Mononuclear cell (primary cell): ENCODE data around the gene FBXW5. TPM values are rescaled to one million over a fixed set of nuclear protein-coding genes. Genes with fewer than 3 reads are reported as not detected.

Experiments
- H3K27me3 ChIP-seq: 2 replicates; pipeline ENCODE4 v1.6.0; 2011; ENCODE audit warnings: low read length, control low read depth; ENCODE audit not compliant: insufficient read depth
- H3K4me1 ChIP-seq: 2 replicates; pipeline ENCODE4 v1.5.1; 2011; ENCODE audit warnings: mild to moderate bottlenecking, low read length, control low read depth; ENCODE audit not compliant: insufficient read depth
- H3K4me3 ChIP-seq: 2 replicates; pipeline ENCODE4 v1.5.1; 2011; ENCODE audit warnings: mild to moderate bottlenecking, low read length, moderate library complexity
- H3K9me3 ChIP-seq: 2 replicates; pipeline ENCODE4 v1.5.1; 2011; ENCODE audit warnings: low read depth, mild to moderate bottlenecking, control low read depth, low read length
- total RNA-seq: library from RNA; depleted of rRNA; stranded (reverse); fragments of >200 nt; gene quantifications from one replicate; pipeline ENCODE4 v1.2.3, GENCODE V29; 2012

The FBXW5 gene
- total RNA-seq, 1 donor, result 67.6 TPM

- Histone ChIP-seq H3K27me3 (no peaks in the 10 kb centered on the region), H3K4me3 (no peak overlapping the region), H3K9me3 (no peaks in the 10 kb centered on the region), H3K4me1 (peaks cover 50% of the 10 kb centered on the region)
These were observed 14.6 kb upstream of the FBXW5 start for GRCh38 chr9:136958898-136959850.

- H3K9me3 ChIP-seq, result no peaks in the 10 kb centered on the region
- H3K4me1 ChIP-seq, result peaks cover 47% of the 10 kb centered on the region
- H3K4me3 ChIP-seq, result no peak overlapping the region
- no peaks in the 10 kb centered on the region for H3K27me3 ChIP-seq
These were observed 13.9 kb upstream of the FBXW5 start for GRCh38 chr9:136958473-136958872.

GRCh38 chr9:136957901-136958300 lies 13.4 kb upstream of the FBXW5 start:
- H3K9me3 ChIP-seq, result no peaks in the 10 kb centered on the region
- no peaks in the 10 kb centered on the region for H3K27me3 ChIP-seq
- H3K4me1 ChIP-seq, result peaks cover 44% of the 10 kb centered on the region
- no peak overlapping the region for H3K4me3 ChIP-seq

- Histone ChIP-seq H3K9me3 (no peaks in the 10 kb centered on the region), H3K27me3 (no peaks in the 10 kb centered on the region), H3K4me1 (peaks cover 39% of the 10 kb centered on the region), H3K4me3 (no peak overlapping the region)
These were observed 12.9 kb upstream of the FBXW5 start for GRCh38 chr9:136957461-136957860.

GRCh38 chr9:136956604-136957003 lies 12.1 kb upstream of the FBXW5 start:
- H3K4me3 ChIP-seq, result no peak overlapping the region
- peaks cover 32% of the 10 kb centered on the region for H3K4me1 ChIP-seq
- no peaks in the 10 kb centered on the region for H3K9me3 ChIP-seq
- no peaks in the 10 kb centered on the region for H3K27me3 ChIP-seq

- H3K4me1 ChIP-seq, result peaks cover 26% of the 10 kb centered on the region
- no peaks in the 10 kb centered on the region for H3K9me3 ChIP-seq
- no peak overlapping the region for H3K4me3 ChIP-seq
- no peaks in the 10 kb centered on the region for H3K27me3 ChIP-seq
These were observed 11.4 kb upstream of the FBXW5 start for GRCh38 chr9:136955943-136956335.

GRCh38 chr9:136955202-136955942 lies 10.8 kb upstream of the FBXW5 start:
- Histone ChIP-seq H3K4me1 (peaks cover 27% of the 10 kb centered on the region), H3K4me3 (no peak overlapping the region), H3K27me3 (no peaks in the 10 kb centered on the region), H3K9me3 (no peaks in the 10 kb centered on the region)

- Histone ChIP-seq H3K27me3 (no peaks in the 10 kb centered on the region), H3K4me1 (peaks cover 25% of the 10 kb centered on the region), H3K9me3 (no peaks in the 10 kb centered on the region)
These were observed 9.9 kb upstream of the FBXW5 start for GRCh38 chr9:136954270-136955083.

GRCh38 chr9:136953771-136954269 lies 9.3 kb upstream of the FBXW5 start:
- Histone ChIP-seq H3K27me3 (no peaks in the 10 kb centered on the region), H3K4me1 (peaks cover 23% of the 10 kb centered on the region), H3K4me3 (no peak overlapping the region)

More at GRCh38 chr9:136954270-136955083, 9.9 kb upstream of the FBXW5 start:
- H3K4me3 ChIP-seq, result no peak overlapping the region

GRCh38 chr9:136952876-136953770 lies 8.6 kb upstream of the FBXW5 start:
- Histone ChIP-seq H3K27me3 (no peaks in the 10 kb centered on the region), H3K4me1 (peaks cover 19% of the 10 kb centered on the region), H3K4me3 (no peak overlapping the region), H3K9me3 (no peaks in the 10 kb centered on the region)

More at GRCh38 chr9:136953771-136954269, 9.3 kb upstream of the FBXW5 start:
- H3K9me3 ChIP-seq, result no peaks in the 10 kb centered on the region

GRCh38 chr9:136952321-136952850 lies 7.8 kb upstream of the FBXW5 start:
- Histone ChIP-seq H3K9me3 (no peaks in the 10 kb centered on the region), H3K4me3 (no peak overlapping the region), H3K4me1 (peaks cover 19% of the 10 kb centered on the region), H3K27me3 (no peaks in the 10 kb centered on the region)

GRCh38 chr9:136951541-136952320 lies 7.2 kb upstream of the FBXW5 start, which contains the start of gene LCN12:
Gene LCN12 (plus strand): TSS chr9:136952273. CDS start chr9:136952328, 55 bp downstream.
- Histone ChIP-seq H3K4me1 (peaks cover 19% of the 10 kb centered on the region), H3K9me3 (no peaks in the 10 kb centered on the region), H3K4me3 (no peak within 1 kb of the TSS)

More at GRCh38 chr9:136951541-136952320, 7.2 kb upstream of the FBXW5 start, which contains the start of gene LCN12:
- no peaks in the 10 kb centered on the region for H3K27me3 ChIP-seq
